CD8-positive, alpha-beta memory T cell (primary cell): ENCODE measurements around the gene ZNF469. TPM values are rescaled to one million over a fixed set of nuclear protein-coding genes. Genes with fewer than 3 reads are reported as not detected.

Experiments
- CTCF ChIA-PET: fragments of 350-600 bp; sonication (Branson Sonifier 250); formaldehyde crosslinking; loops from one replicate; lab custom pipeline; 2021; ENCODE audit warnings: antibody characterized with exemption; lab: Charles Lee
- POLR2A ChIA-PET: fragments of 350-600 bp; sonication (Branson Sonifier 250); formaldehyde crosslinking; loops from one replicate; lab custom pipeline; 2021; ENCODE audit warnings: antibody characterized with exemption; lab: Charles Lee
- DNase-seq, 5 donors: peaks; one replicate each; pipeline versions ENCODE4 v3.0.0 to v3.0.0-alpha.2; 2020 to 2022; ENCODE audit warnings: mixed read lengths in 1 of 5
- H3K27ac ChIP-seq: one replicate; pipeline ENCODE4 v1.7.0; 2013; ENCODE audit warnings: low read depth, mild to moderate bottlenecking, low read length, moderate library complexity
- H3K27me3 ChIP-seq: 2 replicates; pipeline ENCODE4 v1.7.0; 2013; ENCODE audit warnings: low read length, mild to moderate bottlenecking; ENCODE audit not compliant: insufficient read depth, poor library complexity, severe bottlenecking
- H3K36me3 ChIP-seq: 2 replicates; pipeline ENCODE4 v1.7.0; 2013; ENCODE audit warnings: mild to moderate bottlenecking, low read length, moderate library complexity; ENCODE audit not compliant: insufficient read depth
- H3K4me1 ChIP-seq: 2 replicates; pipeline ENCODE4 v1.7.0; 2013; ENCODE audit warnings: mild to moderate bottlenecking, low read length, moderate library complexity; ENCODE audit not compliant: insufficient read depth
- H3K4me3 ChIP-seq: 2 replicates; pipeline ENCODE4 v1.7.0; 2013; ENCODE audit warnings: mild to moderate bottlenecking, low read length
- H3K9me3 ChIP-seq: 2 replicates; pipeline ENCODE4 v1.7.0; 2013; ENCODE audit warnings: mild to moderate bottlenecking, low read length
- H3K27ac Mint-ChIP-seq, 8 donors: one replicate each; pipeline ENCODE4 v1.8.0; 2020 to 2021; ENCODE audit warnings: mixed read lengths in 8 of 8, mild to moderate bottlenecking in 6 of 8, inconsistent platforms in 3 of 8, moderate library complexity in 3 of 8
- H3K27me3 Mint-ChIP-seq, 2 donors: one replicate each; pipeline ENCODE4 v1.8.0; 2020 to 2021; ENCODE audit warnings: mixed read lengths in 2 of 2, mild to moderate bottlenecking in 1 of 2, moderate library complexity in 1 of 2
- H3K36me3 Mint-ChIP-seq, 3 donors: one replicate each; pipeline ENCODE4 v1.8.0; 2020 to 2021; ENCODE audit warnings: mixed read lengths in 3 of 3, inconsistent platforms in 1 of 3, mild to moderate bottlenecking in 1 of 3
- H3K4me1 Mint-ChIP-seq, 3 donors: one replicate each; pipeline ENCODE4 v1.8.0; 2020 to 2021; ENCODE audit warnings: mixed read lengths in 3 of 3, inconsistent platforms in 1 of 3, mild to moderate bottlenecking in 1 of 3
- H3K4me3 Mint-ChIP-seq, 7 donors: one replicate each; pipeline ENCODE4 v1.8.0; 2020 to 2021; ENCODE audit warnings: mixed read lengths in 7 of 7, mild to moderate bottlenecking in 6 of 7, moderate library complexity in 4 of 7, inconsistent platforms in 2 of 7
- H3K9me3 Mint-ChIP-seq, 5 donors: one replicate each; pipeline ENCODE4 v1.8.0; 2020 to 2022; ENCODE audit warnings: mixed read lengths in 5 of 5, mild to moderate bottlenecking in 3 of 5, moderate library complexity in 2 of 5, inconsistent platforms in 1 of 5
- polyA plus RNA-seq: library from polyadenylated mRNA; unstranded; fragments of 300-500 nt; fragmentation: Illumina TruSeq; gene quantifications from one replicate; pipeline ENCODE4 v1.2.3, GENCODE V29; 2021
- total RNA-seq, 2 experiments: library from RNA; stranded (reverse); gene quantifications; one replicate each; pipeline ENCODE4 v1.2.3, GENCODE V29; 2021

Gene ZNF469
- total and polyA plus RNA-seq, 3 experiments from 2014 or later = 0.23 to 1.7 (median 1.5) TPM

DNA sequence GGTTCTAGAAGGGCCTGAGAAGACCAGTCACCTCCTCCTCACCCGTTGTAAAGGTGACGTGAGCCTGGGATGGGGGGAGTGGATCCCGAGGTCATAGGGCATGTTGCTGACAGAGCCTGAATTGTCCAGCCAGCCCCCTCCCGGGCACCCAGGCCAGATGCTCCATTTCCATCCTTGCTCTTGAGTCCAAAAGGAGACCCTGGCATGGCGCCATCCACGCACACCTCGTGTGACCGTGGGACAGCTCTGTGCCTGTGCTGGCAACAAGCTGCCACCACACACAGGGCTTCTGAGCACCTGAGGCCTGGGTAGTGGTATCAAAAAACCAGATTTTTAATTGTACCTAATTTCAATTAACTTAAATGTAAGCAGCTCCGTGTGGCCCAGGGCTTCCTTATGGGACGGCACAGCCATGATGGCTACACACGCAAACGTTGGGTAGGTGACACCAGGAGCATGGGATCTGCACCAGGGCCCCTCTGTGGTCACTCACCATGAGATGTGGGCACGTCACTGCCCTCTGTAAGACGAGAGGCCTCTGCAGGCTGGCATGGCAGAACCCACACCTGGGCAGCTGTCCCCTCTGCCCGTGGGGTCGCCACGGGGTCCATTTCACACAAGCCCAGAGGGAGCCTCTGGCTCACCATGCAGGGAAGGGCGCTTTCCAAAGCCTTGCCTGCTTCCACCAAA is 37.6 kb upstream of the ZNF469 start:
- Histone ChIP-seq H3K4me3 (no peak overlapping the region), H3K9me3 (no peaks in the 10 kb centered on the region), H3K27ac (no peak overlapping the region), H3K27me3 (no peaks in the 10 kb centered on the region), H3K4me1 (peaks cover 7% of the 10 kb centered on the region), H3K36me3 (no peaks in the 10 kb centered on the region)
- H3K9me3 Mint-ChIP-seq = peaks cover 0 to 6% (median 0%) of the 10 kb centered on the region in 5 donors
- H3K27ac Mint-ChIP-seq = no peak overlapping the region
- H3K27me3 Mint-ChIP-seq = peaks cover 0 to 3% of the 10 kb centered on the region in 2 donors
- H3K4me3 Mint-ChIP-seq = no peak overlapping the region
- CTCF ChIA-PET = no interaction called here
- DNase-seq = peak in 1 of 5 donors; percentile 30
- H3K4me1 Mint-ChIP-seq = peaks cover 0 to 6% (median 4%) of the 10 kb centered on the region in 3 donors
- no peaks in the 10 kb centered on the region for H3K36me3 Mint-ChIP-seq
- POLR2A ChIA-PET = no interaction called here

DNA sequence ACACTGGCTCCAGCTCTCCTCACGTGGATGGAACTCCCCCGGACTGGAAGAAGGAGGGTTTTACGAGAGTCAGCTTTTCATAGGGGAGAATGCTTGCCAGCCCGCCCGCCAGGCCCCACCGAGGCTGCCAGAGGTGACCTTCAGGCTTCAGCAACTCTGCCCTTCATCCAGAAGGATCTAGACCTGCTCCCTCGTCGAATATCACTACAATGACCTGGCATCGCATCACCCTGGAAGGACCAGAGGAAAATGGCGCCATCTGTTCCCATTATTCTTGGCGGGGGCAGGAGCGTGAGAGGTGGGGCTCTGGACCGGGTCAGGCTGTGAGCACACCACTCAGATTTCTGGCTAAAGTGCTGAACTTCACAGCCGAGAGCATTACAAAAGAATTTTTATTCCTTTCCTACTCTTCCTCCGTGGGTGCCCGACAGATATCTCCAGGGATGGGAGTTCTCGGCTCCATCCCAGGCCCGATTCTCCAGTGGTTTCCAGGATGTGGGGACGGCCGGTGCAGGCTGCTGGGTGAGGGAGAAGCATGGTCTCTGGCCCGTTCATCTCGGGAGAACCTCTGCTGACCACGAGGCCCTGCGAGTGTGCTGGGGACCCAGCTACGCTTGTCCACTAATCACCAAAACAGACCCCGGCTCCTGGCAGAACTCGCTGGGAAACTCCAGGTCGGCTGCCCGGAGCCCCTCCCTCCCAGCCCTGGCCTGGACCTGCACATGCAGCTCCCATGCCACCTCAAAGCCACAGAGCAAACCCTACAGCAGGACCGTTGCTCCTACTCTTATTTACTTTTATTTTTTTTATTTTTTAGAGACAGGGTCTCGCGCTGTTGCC is 36.8 kb upstream of the ZNF469 start:
- Mint-ChIP-seq H3K27ac (no peak overlapping the region), H3K9me3 (peaks cover 0 to 6% (median 0%) of the 10 kb centered on the region in 5 donors), H3K27me3 (no peaks in the 10 kb centered on the region), H3K4me1 (peaks cover 0 to 6% (median 4%) of the 10 kb centered on the region in 3 donors), H3K36me3 (no peaks in the 10 kb centered on the region), H3K4me3 (no peak overlapping the region)
- no peak overlapping the region for H3K4me3 ChIP-seq
- no peaks in the 10 kb centered on the region for H3K27me3 ChIP-seq
- no peaks in the 10 kb centered on the region for H3K9me3 ChIP-seq
- H3K4me1 ChIP-seq = peaks cover 7% of the 10 kb centered on the region
- H3K27ac ChIP-seq = no peak overlapping the region
- POLR2A ChIA-PET = no interaction called here
- no peaks in the 10 kb centered on the region for H3K36me3 ChIP-seq
- CTCF ChIA-PET = no interaction called here
- peak in 1 of 5 donors; percentile 43 for DNase-seq

DNA sequence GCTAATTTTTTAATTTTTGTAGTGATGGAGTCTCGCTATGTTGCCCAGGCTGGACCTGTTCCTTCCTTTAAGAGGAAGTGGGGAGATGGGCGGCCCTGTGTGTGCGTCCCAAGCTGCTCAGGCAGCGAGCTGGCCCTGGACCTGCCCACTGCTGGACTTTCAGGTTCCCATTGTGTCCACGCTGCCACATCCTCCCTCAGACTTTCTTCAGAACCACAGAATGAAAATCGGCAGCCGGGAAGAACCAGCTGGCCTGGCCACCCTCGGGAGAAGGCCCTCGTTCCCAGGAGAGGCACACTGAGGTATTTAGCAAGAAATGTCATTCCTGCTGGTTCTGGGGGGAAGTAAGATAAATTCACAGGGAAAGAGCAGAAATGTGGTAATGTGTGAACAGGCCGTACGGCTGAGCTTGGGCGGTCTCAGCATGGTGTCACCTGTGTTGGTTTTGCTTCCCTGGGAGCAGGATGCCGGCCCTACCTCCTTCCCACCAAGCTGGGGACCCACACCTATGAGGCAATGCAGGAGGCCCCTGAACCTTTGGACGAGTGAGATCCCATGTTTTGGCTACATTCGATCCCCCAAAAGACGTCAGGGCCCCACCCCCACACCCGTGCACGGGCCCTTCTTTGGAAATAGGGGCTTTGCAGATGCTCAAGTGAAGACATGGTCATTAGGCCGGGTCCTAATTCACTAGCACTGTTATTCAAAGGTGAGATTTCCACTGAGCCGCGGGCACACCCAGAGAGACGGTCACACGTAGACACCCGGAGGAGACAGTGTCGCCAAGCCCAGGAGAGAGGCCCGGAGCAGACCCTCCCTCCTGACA is 35.9 kb upstream of the ZNF469 start:
- H3K9me3 ChIP-seq = no peaks in the 10 kb centered on the region
- Mint-ChIP-seq H3K27me3 (no peaks in the 10 kb centered on the region), H3K27ac (no peak overlapping the region), H3K9me3 (peaks cover 0 to 6% (median 0%) of the 10 kb centered on the region in 5 donors), H3K36me3 (no peaks in the 10 kb centered on the region), H3K4me1 (peaks cover 0 to 6% (median 4%) of the 10 kb centered on the region in 3 donors), H3K4me3 (no peak overlapping the region)
- no peak overlapping the region for H3K4me3 ChIP-seq
- H3K27me3 ChIP-seq = no peaks in the 10 kb centered on the region
- H3K4me1 ChIP-seq = peaks cover 7% of the 10 kb centered on the region
- H3K27ac ChIP-seq = no peak overlapping the region
- CTCF ChIA-PET = no interaction called here
- POLR2A ChIA-PET = no interaction called here
- peak in 1 of 5 donors; percentile 22 for DNase-seq
- H3K36me3 ChIP-seq = no peaks in the 10 kb centered on the region

DNA sequence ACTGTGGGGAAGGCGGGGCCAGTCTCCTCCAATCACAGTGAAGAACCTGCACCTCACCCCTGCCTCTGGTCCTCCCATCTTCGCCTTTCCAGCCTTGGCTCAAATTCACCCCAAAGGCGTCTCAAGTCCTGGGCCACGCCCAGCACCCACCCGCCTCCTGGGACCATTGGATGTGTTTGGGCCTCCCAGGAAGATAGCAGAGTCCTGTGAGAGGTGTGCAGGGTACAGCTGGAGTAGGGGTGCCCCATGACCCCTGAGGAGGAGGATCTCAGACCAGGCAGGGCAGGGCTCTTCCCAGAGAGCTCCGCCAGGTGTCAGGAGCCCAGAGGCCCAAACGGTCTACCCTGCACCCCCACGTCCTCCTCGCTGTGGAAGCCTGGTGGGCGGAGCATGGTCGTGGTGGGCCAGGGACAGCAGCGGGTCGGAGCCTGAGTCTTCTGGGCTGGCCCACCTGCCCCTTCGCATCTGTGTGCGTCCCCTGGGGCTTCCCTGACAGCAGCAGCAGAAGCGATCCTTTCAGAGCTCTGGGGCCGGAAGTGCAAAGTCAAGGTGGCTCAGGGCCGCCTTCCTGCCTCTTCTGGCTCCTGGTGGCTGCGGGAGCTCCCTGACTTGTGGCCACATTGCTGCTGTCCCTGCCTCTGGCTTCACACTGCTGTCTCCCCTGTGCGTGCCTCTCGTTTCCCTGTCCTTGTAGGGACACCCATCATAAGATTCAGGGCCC is 34.9 kb upstream of the ZNF469 start:
- POLR2A ChIA-PET = no interaction called here
- no peak overlapping the region for H3K4me3 ChIP-seq
- Mint-ChIP-seq H3K4me3 (no peak overlapping the region), H3K9me3 (peaks cover 0 to 6% (median 0%) of the 10 kb centered on the region in 5 donors), H3K4me1 (peaks cover 0 to 6% (median 4%) of the 10 kb centered on the region in 3 donors), H3K27me3 (no peaks in the 10 kb centered on the region), H3K36me3 (no peaks in the 10 kb centered on the region), H3K27ac (peak overlapping the region in 1 of 8 donors; percentile 55)
- no peaks in the 10 kb centered on the region for H3K27me3 ChIP-seq
- H3K27ac ChIP-seq = no peak overlapping the region
- peak in 2 of 5 donors; percentile 13 to 50 for DNase-seq
- CTCF ChIA-PET = no interaction called here
- H3K9me3 ChIP-seq = no peaks in the 10 kb centered on the region
- H3K36me3 ChIP-seq = no peaks in the 10 kb centered on the region
- H3K4me1 ChIP-seq = peaks cover 7% of the 10 kb centered on the region

DNA sequence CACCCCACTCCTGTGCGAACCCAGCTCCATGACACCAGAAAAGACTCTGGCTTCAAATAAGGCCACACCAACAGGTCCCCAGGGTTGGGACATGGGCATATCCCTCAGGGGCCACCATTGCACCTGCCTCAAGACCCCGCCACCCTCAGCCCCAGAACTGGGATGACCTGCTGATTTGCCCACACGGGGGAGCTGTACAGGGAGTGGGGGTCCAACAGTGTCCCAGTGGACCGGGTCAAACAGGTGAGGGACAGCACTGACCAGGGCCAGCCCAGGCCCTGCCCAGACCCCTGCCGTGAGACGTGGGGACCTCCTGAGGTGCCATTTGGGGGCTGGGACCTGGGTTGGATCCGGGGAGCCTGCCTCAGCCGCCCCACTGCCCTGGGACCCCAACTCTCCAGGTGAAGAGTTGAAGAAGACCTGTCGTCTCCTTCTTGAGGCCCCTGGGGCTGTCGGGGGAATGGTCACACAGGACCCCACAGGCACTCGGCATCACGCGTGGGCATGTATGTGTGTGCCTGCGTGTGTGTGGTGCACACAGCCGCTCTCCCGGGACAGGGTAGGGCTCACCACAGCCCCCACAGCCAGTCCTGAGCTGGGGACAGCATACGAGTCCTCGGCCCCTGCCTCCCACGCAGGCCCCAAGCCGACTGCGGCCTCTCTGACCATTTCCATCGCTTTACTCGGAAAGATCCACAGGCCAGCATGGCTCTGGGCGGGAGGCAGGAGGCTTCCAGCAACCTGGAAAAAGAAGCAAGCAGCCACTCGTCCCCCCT is 34.2 kb upstream of the ZNF469 start:
- no peak overlapping the region for H3K4me3 Mint-ChIP-seq
- H3K27ac Mint-ChIP-seq = peak overlapping the region in 1 of 8 donors; percentile 55
- H3K36me3 ChIP-seq = no peaks in the 10 kb centered on the region
- no peak overlapping the region for H3K4me3 ChIP-seq
- peaks cover 7% of the 10 kb centered on the region for H3K4me1 ChIP-seq
- H3K4me1 Mint-ChIP-seq = peaks cover 0 to 6% (median 4%) of the 10 kb centered on the region in 3 donors
- H3K9me3 Mint-ChIP-seq = peaks cover 0 to 3% (median 0%) of the 10 kb centered on the region in 5 donors
- ChIA-PET POLR2A (no interaction called here), CTCF (no interaction called here)
- H3K36me3 Mint-ChIP-seq = no peaks in the 10 kb centered on the region
- H3K9me3 ChIP-seq = no peaks in the 10 kb centered on the region
- peak in 1 of 5 donors; percentile 43 for DNase-seq
- no peaks in the 10 kb centered on the region for H3K27me3 ChIP-seq
- no peak overlapping the region for H3K27ac ChIP-seq
- H3K27me3 Mint-ChIP-seq = no peaks in the 10 kb centered on the region

DNA sequence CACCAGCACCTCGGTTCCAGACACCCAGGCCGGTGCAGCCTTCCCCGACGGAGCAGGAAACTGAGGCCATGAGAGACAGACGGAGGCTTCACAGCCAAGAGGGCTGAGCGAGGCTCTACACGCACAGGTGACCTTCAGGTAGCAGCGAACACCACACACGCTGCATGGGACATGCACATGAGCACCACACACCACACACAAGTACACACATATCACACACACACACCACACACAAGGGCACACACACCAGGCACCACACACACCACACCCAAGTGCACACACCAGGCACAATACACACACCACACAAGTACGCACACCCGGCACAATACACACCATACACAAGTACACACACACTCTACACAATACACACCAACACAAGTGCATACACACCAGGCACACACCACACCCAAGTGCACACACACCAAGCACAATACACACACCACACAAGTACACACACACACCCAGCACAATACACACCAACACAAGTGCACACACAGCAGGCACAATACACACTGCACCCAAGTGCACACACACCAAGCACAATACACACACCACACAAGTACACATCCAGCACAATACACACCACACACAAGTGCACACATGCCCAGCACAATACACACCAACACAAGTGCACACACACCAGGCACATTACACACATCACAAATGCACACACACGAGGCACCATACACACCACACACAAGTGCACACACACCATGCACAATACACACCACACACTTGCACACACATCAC is 33.4 kb upstream of the ZNF469 start:
- H3K36me3 Mint-ChIP-seq = no peaks in the 10 kb centered on the region
- H3K27me3 Mint-ChIP-seq = no peaks in the 10 kb centered on the region
- H3K36me3 ChIP-seq = no peaks in the 10 kb centered on the region
- no peaks in the 10 kb centered on the region for H3K9me3 ChIP-seq
- H3K4me3 Mint-ChIP-seq = no peak overlapping the region
- peaks cover 0 to 6% (median 4%) of the 10 kb centered on the region in 3 donors for H3K4me1 Mint-ChIP-seq
- peaks cover 7% of the 10 kb centered on the region for H3K4me1 ChIP-seq
- no peak for DNase-seq
- H3K27me3 ChIP-seq = no peaks in the 10 kb centered on the region
- H3K4me3 ChIP-seq = no peak overlapping the region
- POLR2A ChIA-PET = no interaction called here
- CTCF ChIA-PET = no interaction called here
- H3K9me3 Mint-ChIP-seq = no peaks in the 10 kb centered on the region
- H3K27ac ChIP-seq = no peak overlapping the region
- peak overlapping the region in 2 of 8 donors; percentile 6 to 8 for H3K27ac Mint-ChIP-seq
